K562 (cell line): ENCODE data around the gene PRXL2A. TPM values are rescaled to one million over a fixed set of nuclear protein-coding genes. Genes with fewer than 3 reads are reported as not detected.

Source experiments
- AFF1 ChIP-seq, 2 experiments: fragments of 450-650 bp; IDR thresholded peaks; 2 replicates each; pipeline ENCODE4 v1.6.1; 2018; ENCODE audit warnings: mild to moderate bottlenecking in 2 of 2, low read depth in 1 of 2; ENCODE audit not compliant: partially characterized antibody in 2 of 2
- ARID4B ChIP-seq: sonication (generic); formaldehyde crosslinking; IDR thresholded peaks from 2 replicates; pipeline ENCODE4 v1.8.0; 2022; ENCODE audit warnings: mild to moderate bottlenecking, missing genetic modification reagents
- CBX5 ChIP-seq: IDR thresholded peaks from 2 replicates; pipeline ENCODE4 v1.6.1; 2014; ENCODE audit warnings: low read depth, borderline replicate concordance
- ETS1 ChIP-seq: conservative IDR thresholded peaks from 2 replicates; pipeline ENCODE4 v1.6.1; 2011; ENCODE audit warnings: low read depth, mild to moderate bottlenecking, low read length; ENCODE audit not compliant: control insufficient read depth
- MAFG ChIP-seq: fragments of 450-650 bp; conservative IDR thresholded peaks from 2 replicates; pipeline ENCODE4 v1.6.1; 2016; ENCODE audit warnings: missing genetic modification characterization, missing compliant biosample characterization
- NCOA2 ChIP-seq, 2 experiments: fragments of 450-650 bp; IDR thresholded peaks; 2 replicates each; pipeline ENCODE4 v1.6.1; 2018; ENCODE audit warnings: mild to moderate bottlenecking in 2 of 2, moderate library complexity in 1 of 2; ENCODE audit not compliant: partially characterized antibody in 2 of 2
- ZBTB1 ChIP-seq: sonication (generic); formaldehyde crosslinking; IDR thresholded peaks from 2 replicates; pipeline ENCODE4 v1.8.1; 2023; ENCODE audit warnings: missing genetic modification reagents, low read depth, mild to moderate bottlenecking, borderline replicate concordance
- ZBTB9 ChIP-seq: fragments of 450-650 bp; formaldehyde crosslinking; IDR thresholded peaks from 2 replicates; pipeline ENCODE4 v1.4.0; 2020; ENCODE audit warnings: mild to moderate bottlenecking, moderate library complexity
- ZC3H4 ChIP-seq: sonication (generic); formaldehyde crosslinking; IDR thresholded peaks from 2 replicates; pipeline ENCODE4 v1.9.0; 2021; ENCODE audit warnings: missing genetic modification reagents, borderline replicate concordance
- ZNF232 ChIP-seq: sonication (generic); formaldehyde crosslinking; IDR thresholded peaks from 2 replicates; pipeline ENCODE4 v1.8.0; 2022; ENCODE audit warnings: mild to moderate bottlenecking, missing genetic modification reagents
- ZNF280B ChIP-seq: fragments of 250-450 bp; sonication (Bioruptor Pico); IDR thresholded peaks from 2 replicates; pipeline ENCODE4 v1.5.1; 2021; ENCODE audit warnings: mild to moderate bottlenecking
- ZNF282 ChIP-seq: sonication (generic); formaldehyde crosslinking; IDR thresholded peaks from 2 replicates; pipeline ENCODE4 v1.8.1; 2023; ENCODE audit warnings: missing genetic modification reagents
- ZNF75A ChIP-seq: fragments of 450-650 bp; formaldehyde crosslinking; IDR thresholded peaks from 2 replicates; pipeline ENCODE4 v1.4.0; 2020; ENCODE audit warnings: mild to moderate bottlenecking
- polyA plus RNA-seq, 8 experiments: library from polyadenylated mRNA; depleted of rRNA in 4 of 8; stranded (reverse) in 5 of 8; unstranded in 3 of 8; fragments of >200 nt; fragmentation: Nextera tagmentation in 2 of 8; fragmentation: Illumina TruSeq in 1 of 8; extraction: Ambion mirVana in 2 of 8; extraction: Trizol in 1 of 8; gene quantifications; 2 replicates each; pipeline versions ENCODE4 v1.2.1 to v1.2.3, GENCODE V29; 2011 to 2014; ENCODE audit warnings: inconsistent platforms in 1 of 8, missing spikeins in 1 of 8
- total RNA-seq, 7 experiments: library from RNA; depleted of rRNA in 6 of 7; stranded (reverse); fragments of >200 nt in 6 of 7; fragmentation: Illumina TruSeq in 2 of 7; extraction: Trizol in 2 of 7; gene quantifications; 2 replicates each; pipeline versions ENCODE4 v1.2.1 to v1.2.3, GENCODE V29; 2011 to 2021; ENCODE audit warnings: low replicate concordance in 1 of 7

PRXL2A gene
- total and polyA plus RNA-seq, 9 of the 15 experiments (the other 6 are each of a cell fraction or from before 2014, with no cell fraction given): 0.14 to 1.2 (median 0.75) TPM

- TF ChIP-seq AFF1 (IDR thresholded peaks at IDR 0.05; ENCODE audit: low read depth in 1 of 2, partially characterized antibody in 2 of 2) (no peak), MAFG (tag) (no peak), NCOA2 (IDR thresholded peaks at IDR 0.05; ENCODE audit: partially characterized antibody in 2 of 2) (no peak), ZNF75A (no peak), ZNF282 (CRISPR knock-in tag) (no peak), CBX5 (no peak), ARID4B (no peak), ZBTB9 (CRISPR knock-in tag) (0 out of 2 replicates have a peak, but pooled peaks have one; percentile 43), ETS1 (peak; percentile 60; the same call in 1 of the 2 replicates), ZC3H4 (CRISPR knock-in tag) (no peak), ZNF280B (no peak), ZNF232 (no peak), ZBTB1 (CRISPR knock-in tag) (peak; percentile 42; the same call in 1 of the 2 replicates)
Measured at GRCh38 chr10:80459047-80459865, 50.9 kb downstream of the PRXL2A start (continued).
